HepG2 (cell line): Measurements from ENCODE around the gene OPA3. TPM values are rescaled to one million over a fixed set of nuclear protein-coding genes. Genes with fewer than 3 reads are reported as not detected.

Experiments
- AGO1 ChIP-seq: fragments of 200-400 bp; formaldehyde crosslinking; IDR thresholded peaks from 2 replicates; pipeline ENCODE4 v1.6.1; 2017; ENCODE audit warnings: mild to moderate bottlenecking, low read depth, low read length, moderate library complexity; ENCODE audit not compliant: poor library complexity, severe bottlenecking
- AHDC1 ChIP-seq: sonication (generic); formaldehyde crosslinking; IDR thresholded peaks from 2 replicates; pipeline ENCODE4 v1.5.1; 2020; ENCODE audit warnings: mild to moderate bottlenecking, missing genetic modification reagents, borderline replicate concordance
- ARNT ChIP-seq: fragments of 450-650 bp; IDR thresholded peaks from 2 replicates; pipeline ENCODE4 v1.6.1; 2017
- CCAR2 ChIP-seq: fragments of 200-400 bp; formaldehyde crosslinking; optimal IDR thresholded peaks from 2 replicates; pipeline ENCODE3; 2018; ENCODE audit warnings: low read depth, mild to moderate bottlenecking, low read length, moderate library complexity
- DRAP1 ChIP-seq: IDR thresholded peaks from 2 replicates; pipeline ENCODE4 v1.6.1; 2016; ENCODE audit warnings: missing genetic modification reagents, missing compliant biosample characterization
- ELF4 ChIP-seq: sonication (generic); formaldehyde crosslinking; IDR thresholded peaks from 2 replicates; pipeline ENCODE4 v1.5.0; 2020; ENCODE audit warnings: missing genetic modification reagents, mild to moderate bottlenecking, moderate library complexity, borderline replicate concordance
- GATAD2A ChIP-seq: IDR thresholded peaks from 2 replicates; pipeline ENCODE4 v1.6.1; 2016
- HMG20A ChIP-seq: IDR thresholded peaks from 2 replicates; pipeline ENCODE4 v1.6.1; 2016; ENCODE audit warnings: borderline replicate concordance
- HOXA3 ChIP-seq: sonication (generic); formaldehyde crosslinking; IDR thresholded peaks from 2 replicates; pipeline ENCODE4 v1.5.0; 2020; ENCODE audit warnings: missing genetic modification reagents
- ISX ChIP-seq: sonication (generic); formaldehyde crosslinking; conservative IDR thresholded peaks from 2 replicates; pipeline ENCODE4 v1.5.0; 2020; ENCODE audit warnings: missing genetic modification reagents
- KLF11 ChIP-seq: IDR thresholded peaks from 2 replicates; pipeline ENCODE4 v1.6.1; 2016; ENCODE audit warnings: missing compliant biosample characterization
- MTA3 ChIP-seq: sonication (generic); formaldehyde crosslinking; IDR thresholded peaks from 2 replicates; pipeline ENCODE4 v1.4.0; 2020; ENCODE audit warnings: missing genetic modification reagents
- NAIF1 ChIP-seq: sonication (generic); formaldehyde crosslinking; IDR thresholded peaks from 2 replicates; pipeline ENCODE4 v1.5.0; 2020; ENCODE audit warnings: mild to moderate bottlenecking, missing genetic modification reagents, borderline replicate concordance
- PHB2 ChIP-seq: fragments of 450-650 bp; IDR thresholded peaks from 2 replicates; pipeline ENCODE4 v1.6.1; 2018; ENCODE audit not compliant: partially characterized antibody
- POLR2AphosphoS2 ChIP-seq: IDR thresholded peaks from 2 replicates; pipeline ENCODE4 v1.6.1; 2011; ENCODE audit warnings: low read depth, low read length, improper control_type of control experiment
- SIN3B ChIP-seq: fragments of 150-350 bp; IDR thresholded peaks from 2 replicates; pipeline ENCODE4 v1.6.1; 2014; ENCODE audit warnings: low read length
- SSRP1 ChIP-seq: IDR thresholded peaks from 2 replicates; pipeline ENCODE4 v1.6.1; 2016; ENCODE audit warnings: control low read depth
- THAP7 ChIP-seq: sonication (generic); formaldehyde crosslinking; IDR thresholded peaks from 2 replicates; pipeline ENCODE4 v1.8.1; 2023; ENCODE audit warnings: mild to moderate bottlenecking, missing genetic modification reagents
- TSC22D2 ChIP-seq: sonication (generic); formaldehyde crosslinking; IDR thresholded peaks from 2 replicates; pipeline ENCODE4 v1.5.1; 2020; ENCODE audit warnings: missing genetic modification reagents, mild to moderate bottlenecking, borderline replicate concordance
- WIZ ChIP-seq: sonication (generic); formaldehyde crosslinking; IDR thresholded peaks from 2 replicates; pipeline ENCODE4 v1.5.1; 2020; ENCODE audit warnings: mild to moderate bottlenecking, missing genetic modification reagents
- YEATS2 ChIP-seq: sonication (generic); formaldehyde crosslinking; IDR thresholded peaks from 2 replicates; pipeline ENCODE4 v1.4.0; 2020; ENCODE audit warnings: missing genetic modification reagents, borderline replicate concordance
- ZNF20 ChIP-seq: sonication (generic); formaldehyde crosslinking; IDR thresholded peaks from 2 replicates; pipeline ENCODE4 v1.4.0; 2020; ENCODE audit warnings: mild to moderate bottlenecking, moderate library complexity, missing genetic modification reagents
- ZNF496 ChIP-seq: sonication (generic); formaldehyde crosslinking; IDR thresholded peaks from 2 replicates; pipeline ENCODE4 v1.8.1; 2023; ENCODE audit warnings: mild to moderate bottlenecking, moderate library complexity, missing genetic modification reagents; ENCODE audit not compliant: insufficient replicate concordance
- ZNF572 ChIP-seq: sonication (generic); formaldehyde crosslinking; IDR thresholded peaks from 2 replicates; pipeline ENCODE4 v1.5.1; 2020; ENCODE audit warnings: mild to moderate bottlenecking, missing genetic modification reagents
- ZNF737 ChIP-seq: sonication (generic); formaldehyde crosslinking; IDR thresholded peaks from 2 replicates; pipeline ENCODE4 v1.5.0; 2020; ENCODE audit warnings: missing genetic modification reagents, mild to moderate bottlenecking, borderline replicate concordance
- ZNF777 ChIP-seq: sonication (generic); formaldehyde crosslinking; IDR thresholded peaks from 2 replicates; pipeline ENCODE4 v1.4.0; 2020; ENCODE audit warnings: missing genetic modification reagents
- ZNF784 ChIP-seq: sonication (generic); formaldehyde crosslinking; IDR thresholded peaks from 2 replicates; pipeline ENCODE4 v1.5.1; 2020; ENCODE audit warnings: missing genetic modification reagents, mild to moderate bottlenecking, borderline replicate concordance
- ZSCAN30 ChIP-seq: sonication (generic); formaldehyde crosslinking; IDR thresholded peaks from 2 replicates; pipeline ENCODE4 v1.5.0; 2020; ENCODE audit warnings: mild to moderate bottlenecking, missing genetic modification reagents
- polyA plus RNA-seq, 8 experiments: library from polyadenylated mRNA; depleted of rRNA in 3 of 8; stranded (reverse) in 7 of 8; unstranded in 1 of 8; fragments of >200 nt; fragmentation: Illumina TruSeq in 4 of 8; extraction: Trizol in 4 of 8; gene quantifications; 2 replicates each; pipeline versions ENCODE4 v1.2.1 to v1.2.3, GENCODE V29; 2011 to 2016; ENCODE audit warnings: low read depth in 4 of 8, missing spikeins in 1 of 8, mixed read lengths in 1 of 8; ENCODE audit not compliant: insufficient read depth in 1 of 8
- total RNA-seq, 5 experiments: library from RNA; depleted of rRNA; stranded (reverse); fragments of >200 nt; fragmentation: Illumina TruSeq; extraction: Trizol; gene quantifications; 2 replicates each; pipeline ENCODE4 v1.2.3, GENCODE V29; 2016; ENCODE audit warnings: low read depth in 1 of 5

Gene OPA3
- total and polyA plus RNA-seq, 2 of the 13 experiments (the other 11 are each of a cell fraction or from before 2014, with no cell fraction given), result 8.3 to 17.7 TPM

GRCh38 chr19:45509692-45510015 lies 74.9 kb downstream of the OPA3 start (continued):
- TF ChIP-seq ISX, result no peak
- no peak for TF ChIP-seq WIZ (CRISPR knock-in tag)
- TF ChIP-seq POLR2AphosphoS2, result no peak
- TF ChIP-seq DRAP1 (CRISPR knock-in tag), result no peak
- TF ChIP-seq THAP7 (CRISPR knock-in tag), result no peak
- TF ChIP-seq AGO1, result no peak
- no peak for TF ChIP-seq ZNF777 (CRISPR knock-in tag)
- TF ChIP-seq SSRP1 (CRISPR knock-in tag), result 0 out of 2 replicates have a peak, but pooled peaks have one; percentile 7
- TF ChIP-seq MTA3, result no peak
- no peak for TF ChIP-seq AHDC1 (CRISPR knock-in tag)
- TF ChIP-seq CCAR2, result no peak
- no peak for TF ChIP-seq KLF11
- no peak for TF ChIP-seq ELF4 (CRISPR knock-in tag)
- no peak for TF ChIP-seq ZNF20 (CRISPR knock-in tag)
- TF ChIP-seq ZNF737 (CRISPR knock-in tag), result no peak
- no peak; the same call in 1 of the 2 replicates for TF ChIP-seq HOXA3 (CRISPR knock-in tag)
- no peak for TF ChIP-seq YEATS2 (CRISPR knock-in tag)
- no peak for TF ChIP-seq ARNT
- TF ChIP-seq GATAD2A (CRISPR knock-in tag), result 0 out of 2 replicates have a peak, but pooled peaks have one; percentile 7
- TF ChIP-seq ZSCAN30 (CRISPR knock-in tag), result no peak
- no peak for TF ChIP-seq HMG20A (CRISPR knock-in tag)
- no peak for TF ChIP-seq ZNF496 (CRISPR knock-in tag)
- TF ChIP-seq NAIF1 (CRISPR knock-in tag), result no peak
- TF ChIP-seq ZNF572 (CRISPR knock-in tag), result no peak
- no peak for TF ChIP-seq PHB2
- no peak for TF ChIP-seq ZNF784 (CRISPR knock-in tag)
- no peak for TF ChIP-seq TSC22D2 (CRISPR knock-in tag)
- no peak for TF ChIP-seq SIN3B
